CMK (cell line): ENCODE results near the gene CTIF.
A peak's percentile ranks its signal among the peaks of the same experiment; 100 is the strongest.

Experiments
- DNase-seq: peaks from one replicate; pipeline ENCODE4 v3.0.0-alpha.2; 2010; ENCODE audit warnings: low read depth

The CTIF gene

GRCh38 chr18:48819781-48820482, 281.1 kb downstream of the CTIF start:
- no peak for DNase-seq

- DNase-seq = no peak
Observed at GRCh38 chr18:48820483-48821250, 281.8 kb downstream of the CTIF start.

GRCh38 chr18:48821251-48821590, 282.4 kb downstream of the CTIF start:
- no peak for DNase-seq

GRCh38 chr18:48821845-48822244, 283.0 kb downstream of the CTIF start:
- no peak for DNase-seq

GRCh38 chr18:48824231-48824970, 285.6 kb downstream of the CTIF start:
- no peak for DNase-seq

- no peak for DNase-seq
Observed at GRCh38 chr18:48825101-48825745, 286.4 kb downstream of the CTIF start.

GRCh38 chr18:48826271-48826670, 287.4 kb downstream of the CTIF start:
- no peak for DNase-seq

- DNase-seq = no peak
Observed at GRCh38 chr18:48826806-48827205, 288.0 kb downstream of the CTIF start.

GRCh38 chr18:48827291-48828193, 288.7 kb downstream of the CTIF start:
- DNase-seq = no peak

GRCh38 chr18:48828194-48828545, 289.3 kb downstream of the CTIF start:
- DNase-seq = no peak

GRCh38 chr18:48828691-48829442, 290.0 kb downstream of the CTIF start:
- peak; percentile 25 for DNase-seq

GRCh38 chr18:48829443-48830149, 290.8 kb downstream of the CTIF start:
- no peak for DNase-seq

GRCh38 chr18:48831113-48831759, 292.4 kb downstream of the CTIF start:
- no peak for DNase-seq

GRCh38 chr18:48831802-48832201, 293.0 kb downstream of the CTIF start:
- DNase-seq = no peak

GRCh38 chr18:48832938-48833700, 294.3 kb downstream of the CTIF start:
- peak; percentile 35 for DNase-seq

- no peak for DNase-seq
Observed at GRCh38 chr18:48833701-48834412, 295.0 kb downstream of the CTIF start.

- DNase-seq = peak; percentile 49
Observed at GRCh38 chr18:48834413-48835031, 295.7 kb downstream of the CTIF start.

GRCh38 chr18:48835119-48835518, 296.3 kb downstream of the CTIF start:
- DNase-seq = no peak
